HG02870 (cell line): ENCODE results near the gene ACADVL.

ENCODE experiments used
- ATAC-seq: cut with Tn5 transposase; IDR thresholded peaks from one replicate; pipeline ENCODE4 v1.9.1; 2021; ENCODE audit warnings: mild to moderate bottlenecking, moderate library complexity; ENCODE audit not compliant: unreplicated experiment

ACADVL gene

GRCh38 chr17:7216242-7217112, 3.3 kb upstream of the ACADVL start:
- ATAC-seq, result no peak

GRCh38 chr17:7217113-7217987, 2.4 kb upstream of the ACADVL start:
- ATAC-seq, result no peak

- no peak for ATAC-seq
These were observed 1.6 kb upstream of the ACADVL start for GRCh38 chr17:7218166-7218565.

- ATAC-seq, result no peak
These were observed 980 bp upstream of the ACADVL start for GRCh38 chr17:7218758-7219157.

GRCh38 chr17:7219229-7219811, 418 bp upstream of the ACADVL start:
- no peak for ATAC-seq

GRCh38 chr17:7220593-7221277, 997 bp downstream of the ACADVL start:
- ATAC-seq, result no peak

- ATAC-seq, result no peak
These were observed 1.7 kb downstream of the ACADVL start for GRCh38 chr17:7221278-7222092.

GRCh38 chr17:7222093-7222971, 2.6 kb downstream of the ACADVL start:
- ATAC-seq, result no peak

GRCh38 chr17:7222972-7223292, 3.2 kb downstream of the ACADVL start:
- no peak for ATAC-seq

- no peak for ATAC-seq
These were observed 3.6 kb downstream of the ACADVL start for GRCh38 chr17:7223375-7223774.

- ATAC-seq, result no peak
These were observed 4.4 kb downstream of the ACADVL start for GRCh38 chr17:7224110-7224509.

GRCh38 chr17:7224661-7225111, 4.9 kb downstream of the ACADVL start:
- no peak for ATAC-seq

- no peak for ATAC-seq
These were observed 6.1 kb downstream of the ACADVL start for GRCh38 chr17:7225711-7226331.

- ATAC-seq, result no peak
These were observed 7.3 kb downstream of the ACADVL start for GRCh38 chr17:7226721-7227710.

GRCh38 chr17:7228920-7229319, 9.2 kb downstream of the ACADVL start:
- no peak for ATAC-seq

GRCh38 chr17:7229504-7229903, 9.8 kb downstream of the ACADVL start:
- ATAC-seq, result no peak

- no peak for ATAC-seq
These were observed 12.4 kb downstream of the ACADVL start for GRCh38 chr17:7232114-7232513.

GRCh38 chr17:7233701-7234082, 14.0 kb downstream of the ACADVL start:
- ATAC-seq, result no peak
